ENCODE results near the gene RABEPK. TPM values are rescaled to one million over a fixed set of nuclear protein-coding genes. Genes with fewer than 3 reads are reported as not detected.
"Not testable (repeated sequence)": the region's sequence is repeated elsewhere in the genome, so short reads cannot be mapped to it uniquely, and the experiment has no call there.

Gene RABEPK
- total RNA-seq, 4 donors from 2014 or later = 16.0 to 39.7 (median 21.0) TPM

DNA sequence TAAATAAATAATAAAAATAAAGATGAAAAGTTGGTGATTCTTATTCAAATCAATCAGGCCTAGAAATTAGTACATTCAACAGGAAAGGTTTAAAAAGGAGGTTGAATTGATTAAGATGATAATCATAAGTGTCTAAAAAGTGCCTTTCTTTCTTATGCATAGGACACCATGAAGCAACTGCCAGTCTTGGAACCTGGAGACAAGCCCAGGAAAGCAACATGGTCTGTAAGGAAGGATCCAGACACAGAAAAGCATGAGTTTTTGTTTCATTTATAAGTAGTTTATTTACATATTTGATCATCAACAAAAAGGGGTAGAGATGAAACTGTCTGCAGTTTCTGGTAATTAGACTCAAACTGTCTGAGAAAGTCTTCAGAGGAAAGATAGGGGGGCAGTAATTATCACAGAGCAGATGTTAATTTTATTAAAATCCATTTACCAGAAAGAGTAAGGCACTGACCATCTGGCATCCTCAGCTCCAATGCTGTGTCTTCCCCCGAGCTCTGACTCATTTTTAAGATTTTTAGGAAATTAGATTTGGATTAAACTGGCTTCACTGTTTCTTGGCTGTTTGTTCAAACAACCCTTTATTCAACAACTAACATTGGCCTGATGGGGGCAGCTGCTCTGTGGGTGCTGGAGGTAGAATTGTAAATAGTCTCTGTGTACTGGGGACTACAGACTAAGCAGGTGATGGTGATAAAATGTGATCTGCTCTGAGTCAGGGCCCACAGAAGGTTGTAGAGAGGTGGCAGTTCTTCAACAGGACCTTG lies 2.7 kb downstream of the RABEPK start:
- Histone ChIP-seq H3K27me3 (no peaks in the 10 kb centered on the region), H3K4me1 (no peaks in the 10 kb centered on the region), H3K9me3 (no peaks in the 10 kb centered on the region), H3K27ac (no peak overlapping the region), H3K36me3 (no peaks in the 10 kb centered on the region), H3K4me3 (no peak overlapping the region)
- intact Hi-C loops (cut with DNase I; ENCODE audit: low total_unique reads) = no loop called here
- TF ChIP-seq POLR2A (IDR thresholded peaks at IDR 0.05) (no peak), CTCF (IDR thresholded peaks at IDR 0.05) (no peak)
- DNase-seq = no peak

DNA sequence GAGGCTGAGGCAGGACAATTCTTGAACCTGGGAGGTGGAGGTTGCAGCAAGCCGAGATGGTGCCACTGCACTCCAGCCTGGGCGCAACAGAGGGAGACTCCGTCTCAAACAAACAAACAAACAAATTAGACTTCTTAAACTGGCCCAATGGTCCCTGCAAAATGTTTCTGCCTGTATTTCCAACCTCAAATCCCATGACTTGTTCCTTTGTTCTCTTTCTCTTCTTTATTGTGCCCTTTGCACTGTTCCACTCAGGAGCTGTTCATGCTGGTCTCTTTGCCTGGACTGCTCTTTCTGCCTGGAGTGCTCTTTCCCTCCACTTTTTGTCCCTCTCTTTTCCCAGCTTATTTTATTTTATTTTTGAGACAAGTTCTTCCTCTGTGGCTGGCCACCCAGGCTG lies 4.1 kb downstream of the RABEPK start:
- Histone ChIP-seq H3K27me3 (no peaks in the 10 kb centered on the region), H3K27ac (no peak overlapping the region), H3K9me3 (no peaks in the 10 kb centered on the region), H3K4me1 (no peaks in the 10 kb centered on the region), H3K36me3 (no peaks in the 10 kb centered on the region), H3K4me3 (no peak overlapping the region)
- no peak for DNase-seq
- no peak for TF ChIP-seq CTCF (IDR thresholded peaks at IDR 0.05)
- no peak for TF ChIP-seq POLR2A (IDR thresholded peaks at IDR 0.05)
- intact Hi-C loops (cut with DNase I; ENCODE audit: low total_unique reads) = no loop called here

DNA sequence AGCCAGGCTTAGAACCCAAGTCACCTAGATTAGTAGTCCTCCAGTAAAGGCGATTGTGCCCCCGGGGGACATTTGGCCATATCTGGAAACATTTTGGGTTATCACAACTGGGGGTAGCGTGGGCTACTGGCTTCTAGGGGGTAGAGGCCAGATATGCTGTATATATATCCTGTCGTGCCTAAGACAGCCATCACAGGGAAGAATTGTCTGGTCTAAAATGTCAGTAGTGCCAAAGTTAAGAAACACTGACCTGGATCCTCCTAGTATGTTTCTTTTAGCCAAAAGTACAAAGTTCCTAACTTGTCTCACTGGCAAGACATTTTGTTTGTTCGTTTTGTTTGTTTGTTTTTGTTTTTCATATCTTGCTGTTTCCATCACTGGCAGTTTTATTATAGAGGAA lies 13.8 kb downstream of the RABEPK start:
- Histone ChIP-seq H3K27ac (no peak overlapping the region), H3K4me3 (no peak overlapping the region), H3K36me3 (no peaks in the 10 kb centered on the region), H3K9me3 (no peaks in the 10 kb centered on the region), H3K27me3 (no peaks in the 10 kb centered on the region), H3K4me1 (no peaks in the 10 kb centered on the region)
- intact Hi-C loops (cut with DNase I; ENCODE audit: low total_unique reads) = no loop called here
- DNase-seq = no peak
- TF ChIP-seq CTCF (IDR thresholded peaks at IDR 0.05) = no peak
- TF ChIP-seq POLR2A (IDR thresholded peaks at IDR 0.05) = no peak

DNA sequence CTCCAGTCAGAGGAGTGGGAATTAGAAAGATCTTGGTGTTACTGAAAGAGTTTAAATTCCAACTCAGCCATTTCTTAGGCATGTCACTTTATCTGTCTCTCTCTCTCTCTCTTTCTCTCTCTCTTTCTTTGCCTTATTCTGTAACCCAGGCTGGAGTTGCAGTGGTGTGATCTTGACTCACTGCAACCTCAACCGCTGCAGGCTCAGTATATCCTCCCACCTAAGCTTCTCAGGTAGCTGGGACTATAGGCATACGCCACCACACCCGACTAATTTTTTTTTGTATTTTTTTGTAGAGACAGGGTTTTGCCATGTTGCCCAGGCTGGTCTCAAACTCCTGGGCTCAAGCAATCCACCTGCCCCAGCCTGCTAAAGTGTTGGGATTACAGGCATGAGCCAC lies 18.3 kb downstream of the RABEPK start:
- no peak for TF ChIP-seq POLR2A (IDR thresholded peaks at IDR 0.05)
- no peak for TF ChIP-seq CTCF (IDR thresholded peaks at IDR 0.05)
- intact Hi-C loops (cut with DNase I; ENCODE audit: low total_unique reads) = no loop called here
- Histone ChIP-seq H3K36me3 (no peaks in the 10 kb centered on the region), H3K9me3 (no peaks in the 10 kb centered on the region), H3K27ac (no peak overlapping the region), H3K4me1 (no peaks in the 10 kb centered on the region), H3K27me3 (no peaks in the 10 kb centered on the region), H3K4me3 (no peak overlapping the region)
- no peak for DNase-seq

GRCh38 chr9:125224858-125225257 lies 24.5 kb downstream of the RABEPK start:
- intact Hi-C loops (cut with DNase I; ENCODE audit: low total_unique reads); H3K4me3 ChIP-seq; H3K9me3 ChIP-seq; H3K4me1 ChIP-seq; H3K36me3 ChIP-seq; H3K27me3 ChIP-seq; DNase-seq; H3K27ac ChIP-seq: not testable (repeated sequence)

- TF ChIP-seq CTCF (IDR thresholded peaks at IDR 0.05) = no peak
- TF ChIP-seq POLR2A (IDR thresholded peaks at IDR 0.05) = no peak
- Histone ChIP-seq H3K27me3 (no peaks in the 10 kb centered on the region), H3K36me3 (no peaks in the 10 kb centered on the region), H3K4me3 (no peak overlapping the region), H3K4me1 (no peaks in the 10 kb centered on the region), H3K27ac (no peak overlapping the region), H3K9me3 (no peaks in the 10 kb centered on the region)
- intact Hi-C loops (cut with DNase I; ENCODE audit: low total_unique reads) = no loop called here
- no peak for DNase-seq
These were observed 27.4 kb downstream of the RABEPK start for GRCh38 chr9:125227761-125228160.
